ENCODE data around the gene APOL2.
"Not testable (repeated sequence)": the region's sequence is repeated elsewhere in the genome, so short reads cannot be mapped to it uniquely, and the experiment has no call there.

APOL2 gene

GRCh38 chr22:36213586-36213985 lies 25.7 kb downstream of the APOL2 start:
- no peak for DNase-seq (ENCODE audit: low read depth)
- no peak overlapping the region for H3K4me3 ChIP-seq (ENCODE audit: control insufficient read depth, low read depth, low read length)
- no peak for TF ChIP-seq CTCF (conservative IDR thresholded peaks at IDR 0.05; ENCODE audit: control insufficient read depth, insufficient read depth, low read depth, low read length)

GRCh38 chr22:36212901-36213300 lies 26.4 kb downstream of the APOL2 start:
- H3K4me3 ChIP-seq (ENCODE audit: control insufficient read depth, low read depth, low read length): no peak overlapping the region
- DNase-seq (ENCODE audit: low read depth): no peak
- no peak for TF ChIP-seq CTCF (conservative IDR thresholded peaks at IDR 0.05; ENCODE audit: control insufficient read depth, insufficient read depth, low read depth, low read length)

GRCh38 chr22:36211237-36211861 lies 28.0 kb downstream of the APOL2 start:
- H3K4me3 ChIP-seq (ENCODE audit: control insufficient read depth, low read depth, low read length): no peak overlapping the region
- no peak for TF ChIP-seq CTCF (conservative IDR thresholded peaks at IDR 0.05; ENCODE audit: control insufficient read depth, insufficient read depth, low read depth, low read length)
- DNase-seq (ENCODE audit: low read depth): peak; percentile 59

- DNase-seq (ENCODE audit: low read depth): no peak
- TF ChIP-seq CTCF (conservative IDR thresholded peaks at IDR 0.05; ENCODE audit: control insufficient read depth, insufficient read depth, low read depth, low read length): no peak
- H3K4me3 ChIP-seq (ENCODE audit: control insufficient read depth, low read depth, low read length): no peak overlapping the region
Observed at GRCh38 chr22:36210224-36210623, 29.1 kb downstream of the APOL2 start.

- DNase-seq (ENCODE audit: low read depth); H3K4me3 ChIP-seq (ENCODE audit: control insufficient read depth, low read depth, low read length): not testable (repeated sequence)
Observed at GRCh38 chr22:36209488-36209908, 29.8 kb downstream of the APOL2 start.

GRCh38 chr22:36208914-36209313 lies 30.4 kb downstream of the APOL2 start:
- TF ChIP-seq CTCF (conservative IDR thresholded peaks at IDR 0.05; ENCODE audit: control insufficient read depth, insufficient read depth, low read depth, low read length): no peak
- no peak overlapping the region for H3K4me3 ChIP-seq (ENCODE audit: control insufficient read depth, low read depth, low read length)
- no peak for DNase-seq (ENCODE audit: low read depth)

- H3K4me3 ChIP-seq (ENCODE audit: control insufficient read depth, low read depth, low read length): no peak overlapping the region
- no peak for TF ChIP-seq CTCF (conservative IDR thresholded peaks at IDR 0.05; ENCODE audit: control insufficient read depth, insufficient read depth, low read depth, low read length)
- DNase-seq (ENCODE audit: low read depth): no peak
Observed at GRCh38 chr22:36208162-36208765, 31.1 kb downstream of the APOL2 start.

Data from fibroblast of mammary gland (primary cell).